Mucosa of rectum (tissue), 2 donors: Measurements from ENCODE around the gene TGM2.

Source experiments
- H3K27ac ChIP-seq, 2 donors: one replicate each; pipeline ENCODE4 v1.7.0; 2013; ENCODE audit warnings: inconsistent platforms in 2 of 2, low read depth in 2 of 2, low read length in 2 of 2
- H3K27me3 ChIP-seq, 2 donors: one replicate each; pipeline ENCODE4 v1.7.0; 2013; ENCODE audit warnings: low read length in 2 of 2; ENCODE audit not compliant: control insufficient read depth in 2 of 2, insufficient read depth in 2 of 2
- H3K36me3 ChIP-seq, 2 donors: one replicate each; pipeline ENCODE4 v1.7.0; 2013; ENCODE audit warnings: low read length in 2 of 2; ENCODE audit not compliant: control insufficient read depth in 2 of 2, insufficient read depth in 2 of 2
- H3K4me1 ChIP-seq, 2 donors: one replicate each; pipeline ENCODE4 v1.7.0; 2013; ENCODE audit warnings: low read length in 2 of 2, mild to moderate bottlenecking in 1 of 2; ENCODE audit not compliant: control insufficient read depth in 2 of 2, insufficient read depth in 2 of 2
- H3K4me3 ChIP-seq, 2 donors: one replicate each; pipeline ENCODE4 v1.7.0; 2013; ENCODE audit warnings: low read length in 2 of 2
- H3K9ac ChIP-seq, 2 donors: one replicate each; pipeline ENCODE4 v1.7.0; 2013; ENCODE audit warnings: low read length in 2 of 2, low read depth in 1 of 2, mild to moderate bottlenecking in 1 of 2
- H3K9me3 ChIP-seq, 2 donors: one replicate each; pipeline ENCODE4 v1.7.0; 2013; ENCODE audit warnings: low read length in 2 of 2; ENCODE audit not compliant: control insufficient read depth in 2 of 2
- donor health status: healthy.
- donor health status: Normal muscosa, but diverticular disease.

Gene TGM2

GRCh38 chr20:38094373-38094891, 70.6 kb downstream of the TGM2 start:
- H3K9me3 ChIP-seq = no peaks in the 10 kb centered on the region
- no peak overlapping the region for H3K9ac ChIP-seq
- no peak overlapping the region for H3K4me3 ChIP-seq
- no peaks in the 10 kb centered on the region for H3K27me3 ChIP-seq
- peak overlapping the region; percentile 26 to 31 for H3K27ac ChIP-seq
- peaks cover 9 to 13% of the 10 kb centered on the region in 2 donors for H3K36me3 ChIP-seq
- H3K4me1 ChIP-seq = peaks cover 6 to 9% of the 10 kb centered on the region in 2 donors

- peak overlapping the region in 1 of 2 donors; percentile 18 for H3K27ac ChIP-seq
- H3K36me3 ChIP-seq = peaks cover 14 to 17% of the 10 kb centered on the region in 2 donors
- no peaks in the 10 kb centered on the region for H3K27me3 ChIP-seq
- H3K9me3 ChIP-seq = no peaks in the 10 kb centered on the region
- H3K4me1 ChIP-seq = peaks cover 6 to 9% of the 10 kb centered on the region in 2 donors
- H3K9ac ChIP-seq = no peak overlapping the region
- H3K4me3 ChIP-seq = no peak overlapping the region
These were observed 71.4 kb downstream of the TGM2 start for GRCh38 chr20:38093641-38094077.

DNA sequence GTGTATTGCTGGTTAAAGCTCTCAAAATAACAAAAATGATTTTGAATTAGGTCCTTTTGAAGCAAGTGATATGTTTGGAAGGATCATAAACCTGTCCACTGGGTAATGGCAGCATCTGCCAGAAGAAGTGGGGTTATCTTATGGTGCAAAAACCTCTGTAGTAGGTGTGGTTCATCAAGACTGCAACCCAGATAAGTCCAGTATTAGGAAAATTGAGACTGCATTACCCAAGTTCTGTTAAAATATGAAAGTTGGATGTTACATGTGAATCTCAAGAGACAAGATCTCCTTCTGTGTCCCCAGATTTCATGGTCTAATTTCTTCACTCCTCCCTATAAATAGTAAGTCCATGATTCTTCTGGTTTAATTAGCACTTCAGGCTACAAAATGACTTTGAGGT, 72.2 kb downstream of the TGM2 start:
- no peak overlapping the region for H3K27ac ChIP-seq
- H3K9me3 ChIP-seq = no peaks in the 10 kb centered on the region
- peaks cover 19 to 21% of the 10 kb centered on the region in 2 donors for H3K36me3 ChIP-seq
- H3K27me3 ChIP-seq = no peaks in the 10 kb centered on the region
- H3K4me3 ChIP-seq = no peak overlapping the region
- no peak overlapping the region for H3K9ac ChIP-seq
- H3K4me1 ChIP-seq = peaks cover 6 to 9% of the 10 kb centered on the region in 2 donors

DNA sequence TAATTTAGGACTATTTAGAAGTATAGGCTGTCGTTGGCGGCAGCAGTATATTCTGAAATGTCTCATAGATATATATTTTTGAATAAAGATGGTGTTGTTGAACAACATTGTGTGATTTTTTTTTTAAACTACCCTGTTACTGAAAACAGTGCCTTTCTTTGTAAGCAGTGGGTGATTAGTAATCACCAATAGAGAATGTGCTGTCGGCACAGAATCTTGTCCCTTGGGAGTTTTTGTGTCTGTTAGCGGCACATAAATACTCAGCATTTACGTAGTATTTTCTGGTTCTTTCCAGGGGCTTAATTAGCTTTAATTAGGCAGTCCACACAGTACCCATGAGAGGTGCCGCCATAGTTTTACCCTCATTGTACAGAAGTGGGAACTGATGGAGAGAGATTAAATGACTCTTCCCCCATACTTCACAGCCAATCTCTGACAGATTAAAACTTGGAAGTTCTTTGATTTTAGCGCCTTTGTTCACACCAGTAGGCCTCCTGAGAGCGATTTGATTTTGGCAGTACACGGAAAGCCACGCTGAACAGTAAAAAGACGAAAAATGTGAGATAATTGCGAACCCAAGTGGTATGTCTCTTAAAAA, 72.7 kb downstream of the TGM2 start:
- H3K4me1 ChIP-seq = peaks cover 6 to 9% of the 10 kb centered on the region in 2 donors
- no peaks in the 10 kb centered on the region for H3K27me3 ChIP-seq
- H3K4me3 ChIP-seq = no peak overlapping the region
- no peaks in the 10 kb centered on the region for H3K9me3 ChIP-seq
- H3K9ac ChIP-seq = no peak overlapping the region
- no peak overlapping the region for H3K27ac ChIP-seq
- H3K36me3 ChIP-seq = peaks cover 20 to 24% of the 10 kb centered on the region in 2 donors

DNA sequence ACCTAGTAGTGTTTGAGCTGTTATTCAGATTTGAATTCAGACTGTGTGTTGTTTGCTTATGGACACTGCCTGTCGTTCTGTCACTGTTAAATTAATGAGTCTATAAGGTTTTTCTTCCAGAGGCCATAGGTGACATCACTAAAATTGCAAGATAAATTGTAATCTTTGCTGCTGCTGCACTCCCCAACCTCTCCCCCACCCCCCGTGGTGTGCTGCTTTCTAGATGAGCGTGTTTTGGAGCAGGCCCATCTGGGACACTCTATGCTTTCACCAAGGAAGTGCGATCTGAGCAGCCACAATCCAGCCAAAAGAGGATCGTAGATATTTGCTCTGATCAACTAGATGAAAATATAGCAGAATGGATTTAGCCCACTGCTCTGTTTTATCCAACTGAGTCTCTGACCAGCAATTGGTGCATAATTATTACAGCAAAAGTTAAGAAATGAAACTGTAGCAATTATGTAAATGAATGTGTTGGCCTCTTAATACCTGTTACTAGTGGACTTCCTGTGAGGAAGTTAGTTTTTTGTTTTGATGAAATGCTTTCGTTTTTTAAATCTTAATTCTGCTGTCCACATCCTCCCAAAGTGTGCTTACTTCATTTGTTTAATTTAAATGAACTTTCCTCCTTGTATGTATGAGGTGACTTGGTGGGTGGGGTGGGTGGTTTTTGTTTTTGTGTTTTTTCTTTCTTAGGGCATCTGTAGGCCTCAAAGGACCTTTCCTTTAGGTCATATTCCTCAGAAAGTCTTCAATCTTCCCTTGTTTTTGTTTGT, 73.4 kb downstream of the TGM2 start:
- H3K9me3 ChIP-seq = no peaks in the 10 kb centered on the region
- H3K4me1 ChIP-seq = peaks cover 6 to 9% of the 10 kb centered on the region in 2 donors
- no peak overlapping the region for H3K9ac ChIP-seq
- H3K4me3 ChIP-seq = no peak overlapping the region
- H3K36me3 ChIP-seq = peaks cover 24% of the 10 kb centered on the region in 2 donors
- no peaks in the 10 kb centered on the region for H3K27me3 ChIP-seq
- H3K27ac ChIP-seq = peak overlapping the region in 1 of 2 donors; percentile 0

DNA sequence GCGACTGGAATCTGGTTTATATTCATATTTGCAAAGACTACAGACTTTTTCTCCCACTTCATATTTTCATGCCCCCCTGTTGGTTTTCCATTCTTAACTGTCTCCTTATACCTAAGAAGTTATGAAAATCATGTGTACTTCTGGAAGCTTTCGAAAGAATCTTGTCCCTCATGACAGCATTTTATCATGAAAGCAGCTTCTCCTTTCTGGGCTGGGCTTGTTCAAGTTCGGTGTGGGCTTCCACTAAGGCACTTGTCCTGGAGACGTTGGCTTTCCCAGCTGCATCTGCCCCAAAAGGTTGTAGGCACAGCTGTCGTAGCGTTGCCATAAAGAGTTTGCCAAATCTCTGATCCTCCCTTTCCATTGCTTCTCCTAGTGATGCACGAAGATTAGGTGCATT, 75.0 kb downstream of the TGM2 start:
- no peak overlapping the region for H3K4me3 ChIP-seq
- H3K9ac ChIP-seq = no peak overlapping the region
- H3K9me3 ChIP-seq = no peaks in the 10 kb centered on the region
- H3K4me1 ChIP-seq = peaks cover 4 to 5% of the 10 kb centered on the region in 2 donors
- no peak overlapping the region for H3K27ac ChIP-seq
- H3K27me3 ChIP-seq = no peaks in the 10 kb centered on the region
- peaks cover 26 to 33% of the 10 kb centered on the region in 2 donors for H3K36me3 ChIP-seq

- Histone ChIP-seq H3K4me3 (no peak overlapping the region), H3K27ac (no peak overlapping the region), H3K4me1 (no peaks in the 10 kb centered on the region), H3K9ac (no peak overlapping the region), H3K36me3 (peaks cover 28 to 35% of the 10 kb centered on the region in 2 donors), H3K27me3 (no peaks in the 10 kb centered on the region), H3K9me3 (no peaks in the 10 kb centered on the region)
These were observed 75.6 kb downstream of the TGM2 start for GRCh38 chr20:38089500-38089899.

GRCh38 chr20:38085026-38085425, 80.0 kb downstream of the TGM2 start:
- Histone ChIP-seq H3K9ac (no peak overlapping the region), H3K27me3 (no peaks in the 10 kb centered on the region), H3K27ac (peak overlapping the region; percentile 12 to 26), H3K4me1 (no peaks in the 10 kb centered on the region), H3K36me3 (peaks cover 31 to 36% of the 10 kb centered on the region in 2 donors), H3K9me3 (no peaks in the 10 kb centered on the region), H3K4me3 (no peak overlapping the region)

DNA sequence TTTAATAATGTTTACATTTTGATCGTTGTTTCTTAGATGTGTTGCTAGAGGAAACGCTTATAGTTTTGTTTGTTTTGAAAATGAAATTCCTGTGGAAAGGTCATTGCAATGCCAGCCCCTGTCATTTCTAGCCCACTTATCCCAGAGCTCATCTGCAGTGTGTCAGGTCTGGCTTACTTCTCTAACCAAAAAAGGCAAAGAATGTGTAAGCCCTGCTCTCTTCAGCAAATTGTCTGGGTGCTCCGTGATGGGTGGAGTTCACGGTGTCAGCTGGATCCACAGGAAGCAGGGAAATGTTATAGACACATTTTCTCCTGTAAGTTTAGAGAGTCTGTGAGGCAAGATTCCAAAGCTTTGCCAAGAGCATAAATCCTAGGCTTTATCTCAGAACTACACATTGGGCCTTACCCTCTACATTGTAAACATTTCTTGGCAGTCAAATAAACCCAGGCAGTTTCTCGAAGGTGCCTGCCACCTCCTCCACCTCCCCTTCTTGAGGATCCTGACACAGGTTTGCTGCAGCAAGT, 80.6 kb downstream of the TGM2 start:
- Histone ChIP-seq H3K27ac (peak overlapping the region; percentile 26 to 64), H3K27me3 (no peaks in the 10 kb centered on the region), H3K9ac (no peak overlapping the region), H3K36me3 (peaks cover 31 to 32% of the 10 kb centered on the region in 2 donors), H3K9me3 (no peaks in the 10 kb centered on the region), H3K4me3 (no peak overlapping the region), H3K4me1 (no peaks in the 10 kb centered on the region)
